Measurements from ENCODE around the gene GP1BA. TPM values are rescaled to one million over a fixed set of nuclear protein-coding genes. Genes with fewer than 3 reads are reported as not detected.
A peak's percentile ranks its signal among the peaks of the same experiment; 100 is the strongest.
"Not testable (repeated sequence)": the region's sequence is repeated elsewhere in the genome, so short reads cannot be mapped to it uniquely, and the experiment has no call there.

GP1BA gene
- total RNA-seq, 6 experiments from 2014 or later: 0.13 to 0.20 (median 0.15) TPM; not detected in 3

DNA sequence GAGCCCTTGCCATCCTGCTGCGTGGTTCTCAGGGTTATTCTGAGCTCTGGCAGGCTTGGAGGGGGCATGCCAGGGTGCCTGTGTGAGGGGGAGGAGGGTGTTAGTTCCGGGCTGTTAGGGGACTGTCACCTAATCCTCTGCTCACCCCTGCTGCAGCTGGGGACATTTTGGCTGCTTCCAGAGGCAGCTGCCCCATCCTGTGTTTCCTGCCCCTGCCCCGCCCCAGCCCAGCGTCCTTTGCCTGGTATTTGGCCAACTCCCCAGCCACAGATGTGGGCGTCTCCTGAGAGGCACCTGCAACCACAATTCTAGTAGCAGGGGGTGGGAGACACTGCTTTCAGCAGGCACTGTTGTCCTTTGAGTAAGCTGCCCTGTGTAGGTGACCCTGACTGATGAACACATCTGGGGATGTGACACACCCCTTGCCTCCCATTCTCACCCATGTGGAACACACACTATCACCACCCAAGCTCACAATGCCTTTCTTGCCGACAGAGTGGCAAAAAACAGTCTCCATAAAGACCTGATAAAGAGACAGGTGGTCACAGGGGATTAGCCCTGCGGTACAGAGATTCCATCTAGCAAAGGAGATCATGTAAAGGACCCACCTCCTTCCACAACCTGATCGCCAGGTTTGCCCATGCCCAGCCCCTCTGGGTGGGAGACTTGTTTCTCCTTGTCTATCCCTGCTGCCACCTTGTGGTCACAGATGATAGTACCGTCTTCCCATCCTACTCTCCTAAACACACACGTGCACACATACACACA is 28.8 kb upstream of the GP1BA start, which contains the start of gene CHRNE:
Gene CHRNE (minus strand): TSS at position 48 of the 768 bp plus-strand sequence. CDS start 35 bp downstream, at position 13.
- H3K4me3 ChIP-seq: peak within 1 kb of the TSS in 1 of 3 donors; percentile 27

DNA sequence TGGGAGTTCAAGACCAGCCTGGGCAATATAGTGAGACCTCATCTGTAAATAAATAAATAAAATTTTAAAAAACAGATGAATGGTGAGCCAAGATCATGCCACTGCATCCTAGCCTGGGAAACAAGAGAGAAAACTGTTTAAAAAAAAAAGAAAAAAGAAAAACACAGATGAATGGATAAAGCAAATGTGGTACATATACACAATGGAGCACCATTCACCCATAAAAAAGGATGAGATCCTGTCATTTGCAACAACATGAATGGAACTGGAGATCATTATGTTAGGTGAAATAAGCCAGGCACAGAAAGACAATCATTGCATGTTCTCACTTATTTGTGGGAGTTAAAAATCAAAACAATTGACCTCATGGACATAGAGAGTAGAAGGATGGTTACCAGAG is 25.4 kb upstream of the GP1BA start:
- DNase-seq; H3K27me3 ChIP-seq; intact Hi-C loops (cut with DNase I); H3K4me3 ChIP-seq; H3K36me3 ChIP-seq; H3K9me3 ChIP-seq; H3K27ac ChIP-seq; ATAC-seq: not testable (repeated sequence)
- H3K4me1 ChIP-seq: peaks cover 0 to 14% (median 6%) of the 10 kb centered on the region in 4 donors

More for the DNA sequence above, 28.8 kb upstream of the GP1BA start, which contains the start of gene CHRNE:
- H3K4me1 ChIP-seq: peaks cover 0 to 23% (median 12%) of the 10 kb centered on the region in 4 donors
- DNase-seq (peak; percentile 60 to 83 (median 68)), ATAC-seq (peak; percentile 45 to 57 (median 47))
- intact Hi-C loops (cut with DNase I): loop anchor here in 1 of 2 donors (5.0 kb wide), 1 partner anchor 159 kb away; no protein-coding TSS in a partner anchor
- no peaks in the 10 kb centered on the region for H3K27me3 ChIP-seq
- 13% methylated on average over 6 of the region's 10 CpGs for WGBS (ENCODE audit: insufficient coverage, low coverage, low lambda C conversion rate, missing lambda C conversion rate)
- H3K27ac ChIP-seq: peak within 1 kb of the TSS in 2 of 3 donors; percentile 43 to 75
- H3K36me3 ChIP-seq: no peaks in the 10 kb centered on the region
- TF ChIP-seq, protein P1, sequence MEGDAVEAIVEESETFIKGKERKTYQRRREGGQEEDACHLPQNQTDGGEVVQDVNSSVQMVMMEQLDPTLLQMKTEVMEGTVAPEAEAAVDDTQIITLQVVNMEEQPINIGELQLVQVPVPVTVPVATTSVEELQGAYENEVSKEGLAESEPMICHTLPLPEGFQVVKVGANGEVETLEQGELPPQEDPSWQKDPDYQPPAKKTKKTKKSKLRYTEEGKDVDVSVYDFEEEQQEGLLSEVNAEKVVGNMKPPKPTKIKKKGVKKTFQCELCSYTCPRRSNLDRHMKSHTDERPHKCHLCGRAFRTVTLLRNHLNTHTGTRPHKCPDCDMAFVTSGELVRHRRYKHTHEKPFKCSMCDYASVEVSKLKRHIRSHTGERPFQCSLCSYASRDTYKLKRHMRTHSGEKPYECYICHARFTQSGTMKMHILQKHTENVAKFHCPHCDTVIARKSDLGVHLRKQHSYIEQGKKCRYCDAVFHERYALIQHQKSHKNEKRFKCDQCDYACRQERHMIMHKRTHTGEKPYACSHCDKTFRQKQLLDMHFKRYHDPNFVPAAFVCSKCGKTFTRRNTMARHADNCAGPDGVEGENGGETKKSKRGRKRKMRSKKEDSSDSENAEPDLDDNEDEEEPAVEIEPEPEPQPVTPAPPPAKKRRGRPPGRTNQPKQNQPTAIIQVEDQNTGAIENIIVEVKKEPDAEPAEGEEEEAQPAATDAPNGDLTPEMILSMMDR (IDR thresholded peaks at IDR 0.05): peak; percentile 70 to 84 (median 76)
- TF ChIP-seq POLR2A (IDR thresholded peaks at IDR 0.05): no peak
- no peaks in the 10 kb centered on the region for H3K9me3 ChIP-seq

DNA sequence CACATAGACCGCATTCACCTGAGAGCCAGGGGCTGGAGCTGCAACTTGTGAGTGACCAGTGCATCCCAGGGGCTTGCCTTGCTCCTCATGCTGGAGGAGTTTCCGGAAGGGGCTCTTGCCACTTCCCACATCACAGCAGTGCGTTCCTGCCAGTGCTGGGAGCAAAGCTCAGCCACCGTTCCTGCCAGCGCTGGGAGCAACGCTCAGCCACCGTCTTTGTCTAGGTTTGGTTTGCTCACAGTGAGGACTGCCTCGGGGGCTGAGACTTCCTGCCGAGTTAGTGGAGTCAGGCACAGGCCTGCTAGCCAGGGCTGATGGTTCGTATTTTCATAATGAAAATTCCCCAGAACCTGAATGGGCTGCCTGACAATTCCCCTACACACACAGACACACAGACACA is 23.8 kb upstream of the GP1BA start:
- Histone ChIP-seq H3K27me3 (no peaks in the 10 kb centered on the region), H3K27ac (peak overlapping the region in 1 of 3 donors; percentile 19), H3K9me3 (no peaks in the 10 kb centered on the region), H3K4me3 (no peak overlapping the region), H3K4me1 (peaks cover 0 to 12% (median 4%) of the 10 kb centered on the region in 4 donors), H3K36me3 (no peaks in the 10 kb centered on the region)
- ATAC-seq (peak in 3 of 4 donors; percentile 54 to 71 (median 60)), DNase-seq (peak in 1 of 3 donors; percentile 57)
- intact Hi-C loops (cut with DNase I): no loop called here
- TF ChIP-seq, protein P1 (IDR thresholded peaks at IDR 0.05): no peak
- peak; percentile 62 for TF ChIP-seq POLR2A (IDR thresholded peaks at IDR 0.05)
- WGBS (ENCODE audit: insufficient coverage, low coverage, low lambda C conversion rate, missing lambda C conversion rate): 33% methylated on average over 2 of the region's 10 CpGs

DNA sequence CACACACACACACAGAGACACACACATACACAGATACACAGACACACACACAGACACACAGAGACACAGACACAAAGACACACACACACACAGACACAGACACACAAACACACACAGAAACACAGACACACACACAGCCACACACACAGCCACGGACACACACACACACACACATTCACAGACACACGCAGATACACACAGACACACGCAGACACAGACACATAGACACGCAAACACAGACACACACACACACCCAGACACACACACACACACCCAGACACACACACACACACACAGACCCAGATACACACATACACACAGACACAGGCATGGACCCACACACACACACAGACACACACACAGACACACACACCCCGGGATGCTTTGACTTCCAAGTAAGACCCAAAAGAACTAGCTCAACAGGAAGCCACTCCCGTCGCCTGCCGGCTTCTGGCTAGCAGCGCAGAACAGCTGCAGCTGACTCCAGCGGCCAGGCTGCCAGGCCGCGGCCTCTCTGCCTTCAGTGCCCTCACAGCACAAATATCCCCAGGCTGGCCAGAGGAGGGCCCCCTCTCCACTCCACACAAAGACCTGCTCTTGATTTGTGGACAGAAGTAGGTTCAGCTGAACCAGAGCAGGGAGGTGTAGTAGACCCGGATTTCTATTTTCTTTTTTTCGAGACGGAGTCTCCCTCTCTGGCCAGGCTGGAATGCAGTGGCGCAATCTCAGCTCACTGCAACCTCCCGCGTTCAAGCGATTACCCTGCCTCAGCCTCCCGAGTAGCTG is 23.2 kb upstream of the GP1BA start:
- H3K27me3 ChIP-seq: no peaks in the 10 kb centered on the region
- DNase-seq (peak; percentile 90 to 91 (median 91)), ATAC-seq (peak; percentile 94 to 99 (median 96))
- no peak overlapping the region for H3K4me3 ChIP-seq
- no peaks in the 10 kb centered on the region for H3K36me3 ChIP-seq
- whole genome bisulfite sequencing (ENCODE audit: insufficient coverage, low coverage, low lambda C conversion rate, missing lambda C conversion rate): 10% methylated on average over 15 of the region's 20 CpGs
- TF ChIP-seq POLR2A (IDR thresholded peaks at IDR 0.05): no peak
- TF ChIP-seq, protein P1 (IDR thresholded peaks at IDR 0.05): peak; percentile 88 to 96 (median 91)
- H3K27ac ChIP-seq: peak overlapping the region in 2 of 3 donors; percentile 42 to 57
- H3K9me3 ChIP-seq: no peaks in the 10 kb centered on the region
- intact Hi-C loops (cut with DNase I): no loop called here
- peaks cover 0 to 12% (median 5%) of the 10 kb centered on the region in 4 donors for H3K4me1 ChIP-seq
